Heart left ventricle (tissue), 16 donors: ENCODE measurements around the gene TRIM3. TPM values are rescaled to one million over a fixed set of nuclear protein-coding genes. Genes with fewer than 3 reads are reported as not detected.
A peak's percentile ranks its signal among the peaks of the same experiment; 100 is the strongest.

ENCODE experiments used
- ATAC-seq, 4 donors: fragments of 200-7000 bp; cut with Tn5 transposase; one replicate each; pipeline ENCODE4 v1.9.1; 2020 to 2022; ENCODE audit warnings: moderate library complexity in 4 of 4, mild to moderate bottlenecking in 3 of 4, moderate number of reproducible peaks in 1 of 4
- DNase-seq, 5 donors: peaks; one replicate each; pipeline ENCODE4 v3.0.0-alpha.2; 2020
- H3K27ac ChIP-seq, 12 donors: fragments of 200-600 bp; sonication (generic) in 4 of 12; one replicate each; pipeline versions ENCODE4 v1.5.0 to v1.8.0; 2016 to 2022; ENCODE audit warnings: mild to moderate bottlenecking in 2 of 12
- H3K27me3 ChIP-seq, 9 donors: fragments of 200-600 bp; sonication (generic) in 2 of 9; one replicate each; pipeline versions ENCODE4 v1.5.1 to v1.8.0; 2016 to 2022; ENCODE audit warnings: mild to moderate bottlenecking in 3 of 9
- H3K36me3 ChIP-seq, 9 donors: fragments of 200-600 bp; sonication (generic) in 2 of 9; one replicate each; pipeline versions ENCODE4 v1.5.0 to v1.8.0; 2018 to 2022; ENCODE audit warnings: mild to moderate bottlenecking in 2 of 9
- H3K4me1 ChIP-seq, 12 donors: fragments of 200-600 bp; sonication (generic) in 4 of 12; one replicate each; pipeline versions ENCODE4 v1.5.0 to v1.8.0; 2016 to 2022; ENCODE audit warnings: mild to moderate bottlenecking in 3 of 12
- H3K4me3 ChIP-seq, 12 donors: fragments of 200-600 bp; sonication (generic) in 4 of 12; one replicate each; pipeline versions ENCODE4 v1.5.0 to v1.8.0; 2017 to 2022; ENCODE audit warnings: mild to moderate bottlenecking in 9 of 12, moderate library complexity in 4 of 12
- H3K9me3 ChIP-seq, 12 donors: fragments of 200-600 bp; sonication (generic) in 4 of 12; one replicate each; pipeline versions ENCODE4 v1.5.0 to v1.8.0; 2016 to 2022; ENCODE audit warnings: mild to moderate bottlenecking in 1 of 12
- CTCF ChIP-seq, 12 donors: fragments of 200-600 bp; sonication (generic) in 4 of 12; IDR thresholded peaks; one replicate each; pipeline versions ENCODE4 v1.5.0 to v1.8.0; 2018 to 2022; ENCODE audit warnings: antibody characterized with exemption in 12 of 12, mild to moderate bottlenecking in 5 of 12
- POLR2A ChIP-seq, 2 donors: fragments of 450-650 bp; IDR thresholded peaks; one replicate each; pipeline ENCODE4 v1.6.1; 2017; ENCODE audit warnings: antibody characterized with exemption in 2 of 2, mild to moderate bottlenecking in 2 of 2, moderate library complexity in 2 of 2
- WGBS, 4 donors: extraction: QIAGEN DNeasy Blood & Tissue Kit in 2 of 4; methylation state at CpG; one replicate each; pipeline versions ENCODE4 v1.1.5 to v1.1.7; 2013 to 2018; 5-methylcytosine and 5-hydroxymethylcytosine counted together
- intact Hi-C, 10 donors: fragments of 100-400 bp; cut with DNase I; formaldehyde crosslinking; loops; one replicate each; pipeline versions ENCODE4 v1.11.1 to v1.14.2; 2022
- polyA plus RNA-seq, 2 donors: library from polyadenylated mRNA; stranded (reverse); fragments of 200-250 nt; gene quantifications; one replicate each; pipeline ENCODE4 v1.2.3, GENCODE V29; 2013
- total RNA-seq, 9 donors: library from RNA; depleted of rRNA in 2 of 9; stranded (reverse); fragments of >200 nt in 2 of 9; fragmentation: NEBNext Ultra II Directional in 3 of 9; extraction: Animal tissue kit (Norgen Biotek cat#: 25700) in 3 of 9; gene quantifications; one replicate each; pipeline versions ENCODE4 v1.1.0 to v1.2.4, GENCODE V29; 2016 to 2023
- donor health status: ischemic (EF 13 %, LVEDD 7.1; RV severe dilation, severe dysfunction).
- donor health status: healthy with polysubstance abuse.
- donor health status: DM: no; HTN: yes; CAD: no.
- donor health status: DM: no; HTN: no; CAD: no.
- donor health status: ischemic (EF 25% LVEDD 6.9; RV normal size, moderate dysfunction).
- donor health status: ischemic (EF 25% LVEDD 5.7; RV mildly dilated, moderate dysfunction).
- donor health status: healthy.
- donor health status: DM: yes; HTN: yes; CAD: no.
- donor health status: ischemic (EF 35%, LVEDD 5.7; RV mildly dilated, moderate dysfunction).
- donor health status: nonischemic (EF 11% LVEDD 7.7; RV severe dilation, severe dysfunction).
- donor health status: DM: yes; HTN: yes; CAD: no.
- donor health status: PGD.
- donor health status: ischemic (EF 29% LVEDD 5.4; RV normal size, mild dysfunction).
- donor health status: nonischemic (EF 23%, LVEDD 6.1; RV moderate dilation, normal function).

The TRIM3 gene
- total and polyA plus RNA-seq, 11 donors = 7.7 to 18.8 (median 10.4) TPM

- Histone ChIP-seq H3K4me3 (no peak overlapping the region), H3K27me3 (no peaks in the 10 kb centered on the region), H3K27ac (no peak overlapping the region), H3K9me3 (no peaks in the 10 kb centered on the region), H3K36me3 (no peaks in the 10 kb centered on the region), H3K4me1 (peaks cover 0 to 14% (median 0%) of the 10 kb centered on the region in 12 donors)
- WGBS, 4 donors = 74 to 81% (median 80%) methylated on average over 5 of the region's 5 CpGs
- DNase-seq (no peak), ATAC-seq (no peak)
- intact Hi-C loops = loop anchor here in 2 of 10 donors (10.0 kb wide), 1 partner anchor 71 kb away; no protein-coding TSS in a partner anchor
- TF ChIP-seq CTCF (IDR thresholded peaks at IDR 0.05) (no peak), POLR2A (IDR thresholded peaks at IDR 0.05) (no peak)
Observed at GRCh38 chr11:6433998-6434660, 39.6 kb downstream of the TRIM3 start.

- intact Hi-C loops = loop anchor here in 2 of 10 donors (10.0 kb wide), 1 partner anchor 73 kb away; no protein-coding TSS in a partner anchor
- ATAC-seq (peak in 1 of 4 donors; percentile 16), DNase-seq (no peak)
- H3K27me3 ChIP-seq = no peaks in the 10 kb centered on the region
- no peaks in the 10 kb centered on the region for H3K36me3 ChIP-seq
- H3K4me1 ChIP-seq = no peaks in the 10 kb centered on the region
- no peak overlapping the region for H3K27ac ChIP-seq
- WGBS, 4 donors = 82 to 93% (median 91%) methylated on average over 3 of the region's 3 CpGs
- TF ChIP-seq POLR2A (IDR thresholded peaks at IDR 0.05) = no peak
- TF ChIP-seq CTCF (IDR thresholded peaks at IDR 0.05) = no peak
- H3K4me3 ChIP-seq = no peak overlapping the region
- H3K9me3 ChIP-seq = no peaks in the 10 kb centered on the region
Observed at GRCh38 chr11:6431861-6432260, 41.9 kb downstream of the TRIM3 start.

GRCh38 chr11:6427516-6427915 is 46.2 kb downstream of the TRIM3 start:
- H3K4me1 ChIP-seq = no peaks in the 10 kb centered on the region
- H3K9me3 ChIP-seq = no peaks in the 10 kb centered on the region
- H3K27me3 ChIP-seq = peaks cover 0 to 4% (median 0%) of the 10 kb centered on the region in 9 donors
- H3K27ac ChIP-seq = no peak overlapping the region
- no peak for ATAC-seq
- TF ChIP-seq POLR2A (IDR thresholded peaks at IDR 0.05) = no peak
- TF ChIP-seq CTCF (IDR thresholded peaks at IDR 0.05) = no peak
- no peaks in the 10 kb centered on the region for H3K36me3 ChIP-seq
- H3K4me3 ChIP-seq = no peak overlapping the region
- no peak for DNase-seq
- intact Hi-C loops = loop anchor here in 1 of 10 donors (5.0 kb wide), 1 partner anchor 35 kb away; the partner anchor contains the start of gene SMPD1

- intact Hi-C loops = no loop called here
- no peak for DNase-seq
- 87 to 98% (median 96%) methylated on average over 3 of the region's 3 CpGs for WGBS, 4 donors
- Histone ChIP-seq H3K9me3 (no peaks in the 10 kb centered on the region), H3K4me3 (no peak overlapping the region), H3K27ac (no peak overlapping the region), H3K4me1 (peaks cover 0 to 28% (median 14%) of the 10 kb centered on the region in 12 donors), H3K27me3 (peaks cover 0 to 11% (median 0%) of the 10 kb centered on the region in 9 donors), H3K36me3 (no peaks in the 10 kb centered on the region)
- ATAC-seq = no peak
- TF ChIP-seq CTCF (IDR thresholded peaks at IDR 0.05) (no peak), POLR2A (IDR thresholded peaks at IDR 0.05) (no peak)
Observed at GRCh38 chr11:6420677-6421076, 53.1 kb downstream of the TRIM3 start.
